NCI-H2171 (cell line): ENCODE data around the gene GIPC1.
"Not testable (repeated sequence)": the region's sequence is repeated elsewhere in the genome, so short reads cannot be mapped to it uniquely, and the experiment has no call there.

Source experiments
- DNase-seq: peaks from one replicate; lab custom pipeline; 2025; lab: John Stamatoyannopoulos, UW

The GIPC1 gene

GRCh38 chr19:14496029-14496833, at the start of gene GIPC1:
Gene GIPC1, minus strand, starts transcription at chr19:14496127. Its CDS starts 13,151 bp downstream, at chr19:14482976.
- DNase-seq: peak; percentile 98

GRCh38 chr19:14545716-14546082, 49.8 kb upstream of the GIPC1 start:
- DNase-seq: peak; percentile 37

- DNase-seq: peak; percentile 90
Observed at GRCh38 chr19:14544977-14545715, 49.2 kb upstream of the GIPC1 start.

- DNase-seq: no peak
Observed at GRCh38 chr19:14544047-14544446, 48.1 kb upstream of the GIPC1 start.

- DNase-seq: peak; percentile 42
Observed at GRCh38 chr19:14542711-14543328, 46.9 kb upstream of the GIPC1 start.

- not testable (repeated sequence) for DNase-seq
Observed at GRCh38 chr19:14541979-14542378, 46.1 kb upstream of the GIPC1 start.

GRCh38 chr19:14540741-14541525, 45.0 kb upstream of the GIPC1 start:
- DNase-seq: no peak

- DNase-seq: no peak
Observed at GRCh38 chr19:14536926-14537692, 41.2 kb upstream of the GIPC1 start.

- no peak for DNase-seq
Observed at GRCh38 chr19:14533450-14533849, 37.5 kb upstream of the GIPC1 start.

GRCh38 chr19:14530506-14530905, 34.6 kb upstream of the GIPC1 start:
- DNase-seq: no peak

GRCh38 chr19:14530005-14530348, 34.0 kb upstream of the GIPC1 start:
- no peak for DNase-seq

GRCh38 chr19:14529254-14530004, 33.5 kb upstream of the GIPC1 start, which contains the start of gene TECR:
Gene TECR, plus strand, starts transcription at chr19:14529594. Its CDS starts 103 bp downstream, at chr19:14529697.
- peak; percentile 99 for DNase-seq

- DNase-seq: no peak
Observed at GRCh38 chr19:14528419-14529253, 32.7 kb upstream of the GIPC1 start.

- no peak for DNase-seq
Observed at GRCh38 chr19:14526423-14526822, 30.5 kb upstream of the GIPC1 start.

GRCh38 chr19:14525729-14526128, 29.8 kb upstream of the GIPC1 start:
- DNase-seq: no peak

GRCh38 chr19:14520543-14520942, 24.6 kb upstream of the GIPC1 start:
- no peak for DNase-seq

- DNase-seq: no peak
Observed at GRCh38 chr19:14519860-14520407, 24.0 kb upstream of the GIPC1 start.

GRCh38 chr19:14519245-14519859, 23.4 kb upstream of the GIPC1 start:
- DNase-seq: no peak
